Lung (tissue), 12 donors: ENCODE results near the gene CCND2. TPM values are rescaled to one million over a fixed set of nuclear protein-coding genes. Genes with fewer than 3 reads are reported as not detected.

ENCODE experiments used
- ATAC-seq: fragments of 200-7000 bp; cut with Tn5 transposase; one replicate; pipeline ENCODE4 v1.9.1; 2020; ENCODE audit warnings: moderate number of reproducible peaks; ENCODE audit not compliant: insufficient read depth, low FRiP score
- DNase-seq, 3 donors: peaks; one replicate each; pipeline ENCODE4 v3.0.0-alpha.2; 2013 to 2017
- H3K27ac ChIP-seq, 2 donors: one replicate each; pipeline ENCODE4 v1.5.1; 2013; ENCODE audit warnings: mild to moderate bottlenecking in 2 of 2, moderate library complexity in 2 of 2, control low read depth in 1 of 2, inconsistent platforms in 1 of 2, low read depth in 1 of 2, low read length in 1 of 2
- H3K27me3 ChIP-seq, 3 donors: one replicate each; pipeline ENCODE4 v1.5.1; 2013; ENCODE audit warnings: low read length in 2 of 3; ENCODE audit not compliant: control insufficient read depth in 3 of 3, insufficient read depth in 3 of 3
- H3K36me3 ChIP-seq, 4 donors: one replicate each; pipeline ENCODE4 v1.5.1; 2013; ENCODE audit warnings: low read length in 4 of 4, mild to moderate bottlenecking in 1 of 4, moderate library complexity in 1 of 4; ENCODE audit not compliant: control insufficient read depth in 4 of 4, insufficient read depth in 4 of 4
- H3K4me1 ChIP-seq, 5 donors: one replicate each; pipeline ENCODE4 v1.5.1; 2013; ENCODE audit warnings: low read length in 5 of 5, mild to moderate bottlenecking in 2 of 5, moderate library complexity in 1 of 5; ENCODE audit not compliant: control insufficient read depth in 5 of 5, insufficient read depth in 5 of 5
- H3K4me3 ChIP-seq: one replicate; pipeline ENCODE4 v1.5.1; 2013; ENCODE audit warnings: mild to moderate bottlenecking, control low read depth, moderate library complexity
- H3K9ac ChIP-seq, 2 donors: one replicate each; pipeline ENCODE4 v1.5.1; 2013; ENCODE audit warnings: low read length in 2 of 2, control low read depth in 1 of 2; ENCODE audit not compliant: insufficient read depth in 1 of 2
- H3K9me3 ChIP-seq, 4 donors: one replicate each; pipeline ENCODE4 v1.5.1; 2013; ENCODE audit warnings: low read length in 3 of 4, mild to moderate bottlenecking in 1 of 4, moderate library complexity in 1 of 4; ENCODE audit not compliant: control insufficient read depth in 4 of 4, insufficient read depth in 3 of 4
- CTCF ChIP-seq: IDR thresholded peaks from 2 replicates; pipeline ENCODE4 v1.5.1; 2012; ENCODE audit warnings: mild to moderate bottlenecking; ENCODE audit errors: control extremely low read depth, extremely low read depth
- WGBS, 2 donors: extraction: QIAGEN DNeasy Blood & Tissue Kit; methylation state at CpG; one replicate each; pipeline ENCODE4 v1.1.7; 2013; 5-methylcytosine and 5-hydroxymethylcytosine counted together
- polyA plus RNA-seq, 2 donors: library from polyadenylated mRNA; stranded (reverse); fragments of 200-250 nt; gene quantifications; one replicate each; pipeline ENCODE4 v1.2.1, GENCODE V29; 2013
- total RNA-seq, 2 donors: library from RNA; depleted of rRNA in 1 of 2; stranded (reverse); fragments of >200 nt in 1 of 2; gene quantifications; one replicate each; pipeline ENCODE4 v1.2.1, GENCODE V29; 2014 to 2021
- donor health status: control.
- donor health status: control.
- donor health status: Bipolar disorder and iron deficiency.
- donor health status: healthy.
- donor health status: DM: yes; HTN: yes; CAD: no.

CCND2 gene
- total and polyA plus RNA-seq, 4 donors, result 6.1 to 113 (median 51.7) TPM

DNA sequence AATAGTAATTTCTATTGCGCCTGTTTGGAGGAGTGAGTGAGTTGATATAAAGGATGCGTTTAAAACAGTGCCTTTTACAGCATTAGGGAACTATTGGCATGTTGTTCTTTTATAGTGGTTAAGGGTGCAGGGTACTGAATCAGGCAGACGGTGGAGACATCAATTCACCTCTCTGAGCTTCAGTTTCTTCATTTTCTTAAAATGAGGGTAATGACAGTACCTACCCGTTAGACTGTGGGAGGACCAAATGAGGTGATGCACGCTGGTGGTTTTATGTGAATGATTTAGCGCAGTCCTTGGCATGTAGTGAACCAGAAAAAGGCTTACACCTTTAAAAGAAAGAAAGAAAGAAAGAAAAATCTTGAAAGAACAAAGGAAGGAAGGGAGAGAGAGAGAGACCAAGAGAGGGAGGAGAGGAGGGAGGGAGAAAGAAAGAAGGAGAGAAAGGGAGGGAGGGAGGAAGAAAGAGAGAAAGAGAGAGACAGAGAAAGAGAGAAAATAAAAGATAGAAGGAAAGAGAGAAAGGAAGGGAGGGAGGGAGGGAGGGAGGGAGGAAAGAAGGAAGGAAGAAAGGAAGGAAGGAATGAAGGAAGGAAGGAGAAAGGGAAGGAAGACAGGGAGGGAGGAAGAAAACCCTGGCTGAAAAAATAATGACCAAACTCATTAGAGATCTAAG, 22.2 kb upstream of the CCND2 start:
- no peak for DNase-seq
- WGBS, 2 donors, result 68 to 73% methylated on average over 6 of the region's 6 CpGs

DNA sequence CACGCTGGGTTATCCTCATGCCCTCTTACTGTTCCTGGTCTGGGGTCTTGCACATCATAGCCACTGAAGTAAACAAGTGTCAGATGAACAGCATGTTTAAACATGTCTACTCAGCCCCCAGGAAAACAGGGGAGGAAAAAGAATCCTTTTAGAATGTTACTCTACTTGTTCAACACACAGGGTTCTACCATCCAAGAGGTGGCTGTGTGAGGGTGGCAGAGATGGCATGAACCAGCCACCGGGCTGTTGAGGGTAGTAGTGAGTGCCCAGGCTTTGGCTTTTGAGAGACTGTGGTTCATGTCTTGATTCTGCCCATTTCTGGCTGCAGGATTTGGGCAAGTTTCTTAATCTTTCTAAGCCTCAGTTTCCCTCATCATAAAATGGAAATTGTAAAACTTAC, 21.6 kb upstream of the CCND2 start:
- Histone ChIP-seq H3K4me3 (no peak overlapping the region), H3K27me3 (no peaks in the 10 kb centered on the region), H3K27ac (no peak overlapping the region), H3K4me1 (peaks cover 0 to 15% (median 3%) of the 10 kb centered on the region in 5 donors), H3K9ac (no peak overlapping the region), H3K9me3 (no peaks in the 10 kb centered on the region), H3K36me3 (no peaks in the 10 kb centered on the region)
- 93 to 98% methylated on average over 2 of the region's 2 CpGs for WGBS, 2 donors
- ATAC-seq, result no peak
- no peak for DNase-seq
- no peak for TF ChIP-seq CTCF

More for the DNA sequence above, 22.2 kb upstream of the CCND2 start:
- H3K27me3 ChIP-seq, result no peaks in the 10 kb centered on the region
- H3K4me3 ChIP-seq, result no peak overlapping the region
- ATAC-seq, result no peak
- H3K27ac ChIP-seq, result no peak overlapping the region
- TF ChIP-seq CTCF, result no peak
- H3K36me3 ChIP-seq, result no peaks in the 10 kb centered on the region
- H3K9ac ChIP-seq, result no peak overlapping the region
- peaks cover 0 to 18% (median 3%) of the 10 kb centered on the region in 5 donors for H3K4me1 ChIP-seq
- no peaks in the 10 kb centered on the region for H3K9me3 ChIP-seq

DNA sequence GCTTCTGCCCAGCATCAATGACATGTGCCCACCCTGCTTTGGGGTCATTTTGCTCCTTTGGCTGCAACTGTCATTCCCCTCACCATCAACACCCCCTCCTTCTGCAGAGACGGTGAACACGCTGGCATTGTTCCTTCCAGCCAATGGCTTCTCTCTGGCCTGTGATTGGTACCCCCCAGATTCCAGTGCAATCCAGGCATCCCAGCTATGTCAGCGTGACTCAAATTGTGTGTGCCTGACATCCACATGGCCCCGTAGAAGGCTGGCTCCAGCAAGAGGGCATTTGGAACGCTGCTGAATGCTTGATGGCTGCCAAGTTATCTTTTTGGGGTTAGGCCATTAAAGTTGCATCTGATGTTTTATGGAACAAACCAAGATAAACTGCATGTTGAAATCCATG, 21.0 kb upstream of the CCND2 start:
- Histone ChIP-seq H3K4me3 (no peak overlapping the region), H3K9me3 (no peaks in the 10 kb centered on the region), H3K27ac (no peak overlapping the region), H3K4me1 (peaks cover 0 to 15% (median 3%) of the 10 kb centered on the region in 5 donors), H3K36me3 (no peaks in the 10 kb centered on the region), H3K9ac (no peak overlapping the region), H3K27me3 (no peaks in the 10 kb centered on the region)
- DNase-seq (peak; percentile 55 to 63 (median 58)), ATAC-seq (no peak)
- TF ChIP-seq CTCF, result no peak
- WGBS, 2 donors, result 79 to 92% methylated on average over 5 of the region's 5 CpGs
